ENCODE results near the gene POMGNT2.

POMGNT2 gene

GRCh38 chr3:43138488-43139231, 32.8 kb upstream of the POMGNT2 start:
- no peak overlapping the region for H3K4me2 ChIP-seq
- H3K4me1 ChIP-seq = peaks cover 0 to 6% (median 0%) of the 10 kb centered on the region in 10 experiments; a peak in 4 of 20 replicates
- H3K36me3 ChIP-seq = no peaks in the 10 kb centered on the region
- H3K4me3 ChIP-seq = no peak overlapping the region
- no peaks in the 10 kb centered on the region for H4K20me1 ChIP-seq
- no peak for TF ChIP-seq Cebpa-rat (IDR thresholded peaks at IDR 0.05)
- no peak overlapping the region for H3K27ac ChIP-seq
- no peaks in the 10 kb centered on the region for H3K27me3 ChIP-seq
- no peak overlapping the region for H3K9ac ChIP-seq
- peaks cover 3 to 21% (median 13%) of the 10 kb centered on the region in 11 experiments; a peak in 18 of 22 replicates for H3K9me3 ChIP-seq (replicated peaks in 1 of 11)

- Histone ChIP-seq H3K9ac (no peak overlapping the region), H3K36me3 (no peaks in the 10 kb centered on the region), H3K4me3 (no peak overlapping the region), H3K9me3 (replicated peaks in 1 of 11) (peaks cover 3 to 16% (median 13%) of the 10 kb centered on the region in 11 experiments; a peak in 18 of 22 replicates), H3K27me3 (no peaks in the 10 kb centered on the region), H3K4me2 (no peak overlapping the region), H4K20me1 (no peaks in the 10 kb centered on the region), H3K27ac (no peak overlapping the region), H3K4me1 (no peaks in the 10 kb centered on the region)
- TF ChIP-seq Cebpa-rat (IDR thresholded peaks at IDR 0.05) = no peak
Observed at GRCh38 chr3:43132870-43133636, 27.2 kb upstream of the POMGNT2 start.

- H4K20me1 ChIP-seq = no peaks in the 10 kb centered on the region
- no peak overlapping the region for H3K9ac ChIP-seq
- no peaks in the 10 kb centered on the region for H3K4me1 ChIP-seq
- no peak overlapping the region for H3K4me3 ChIP-seq
- H3K9me3 ChIP-seq (replicated peaks in 1 of 11) = peaks cover 3 to 10% (median 8%) of the 10 kb centered on the region in 11 experiments; a peak in 15 of 22 replicates
- no peaks in the 10 kb centered on the region for H3K27me3 ChIP-seq
- no peak overlapping the region for H3K27ac ChIP-seq
- TF ChIP-seq Cebpa-rat (IDR thresholded peaks at IDR 0.05) = no peak
- H3K4me2 ChIP-seq = no peak overlapping the region
- H3K36me3 ChIP-seq = no peaks in the 10 kb centered on the region
Observed at GRCh38 chr3:43132193-43132592, 26.3 kb upstream of the POMGNT2 start.

- Histone ChIP-seq H3K9ac (no peak overlapping the region), H3K4me1 (no peaks in the 10 kb centered on the region), H3K9me3 (replicated peaks in 1 of 11) (peaks cover 9 to 23% (median 17%) of the 10 kb centered on the region in 11 experiments), H3K4me2 (no peak overlapping the region), H3K27me3 (no peaks in the 10 kb centered on the region), H4K20me1 (no peaks in the 10 kb centered on the region), H3K27ac (no peak overlapping the region), H3K36me3 (no peaks in the 10 kb centered on the region), H3K4me3 (no peak overlapping the region)
- no peak for TF ChIP-seq Cebpa-rat (IDR thresholded peaks at IDR 0.05)
Observed at GRCh38 chr3:43128464-43128863, 22.6 kb upstream of the POMGNT2 start.

GRCh38 chr3:43126536-43126935, 20.7 kb upstream of the POMGNT2 start:
- no peak for TF ChIP-seq Cebpa-rat (IDR thresholded peaks at IDR 0.05)
- Histone ChIP-seq H3K9ac (no peak overlapping the region), H3K27ac (no peak overlapping the region), H3K36me3 (no peaks in the 10 kb centered on the region), H3K9me3 (replicated peaks in 1 of 11) (peaks cover 19 to 36% (median 27%) of the 10 kb centered on the region in 11 experiments), H3K4me2 (no peak overlapping the region), H3K4me1 (no peaks in the 10 kb centered on the region), H3K27me3 (no peaks in the 10 kb centered on the region), H3K4me3 (no peak overlapping the region), H4K20me1 (no peaks in the 10 kb centered on the region)

- H3K4me1 ChIP-seq = no peaks in the 10 kb centered on the region
Observed at GRCh38 chr3:43123895-43124294, 18.0 kb upstream of the POMGNT2 start.

GRCh38 chr3:43120937-43121336, 15.1 kb upstream of the POMGNT2 start:
- no peak overlapping the region for H3K4me2 ChIP-seq
- peaks cover 19 to 36% (median 25%) of the 10 kb centered on the region in 11 experiments for H3K9me3 ChIP-seq (replicated peaks in 1 of 11)
- no peaks in the 10 kb centered on the region for H3K27me3 ChIP-seq
- H3K27ac ChIP-seq = no peak overlapping the region
- H3K9ac ChIP-seq = no peak overlapping the region
- H4K20me1 ChIP-seq = no peaks in the 10 kb centered on the region
- H3K36me3 ChIP-seq = no peaks in the 10 kb centered on the region
- H3K4me1 ChIP-seq = no peaks in the 10 kb centered on the region
- H3K4me3 ChIP-seq = no peak overlapping the region
- TF ChIP-seq Cebpa-rat (IDR thresholded peaks at IDR 0.05) = no peak

More at GRCh38 chr3:43123895-43124294, 18.0 kb upstream of the POMGNT2 start:
- Histone ChIP-seq H3K27me3 (no peaks in the 10 kb centered on the region), H3K4me3 (no peak overlapping the region), H4K20me1 (no peaks in the 10 kb centered on the region), H3K27ac (no peak overlapping the region), H3K36me3 (no peaks in the 10 kb centered on the region), H3K4me2 (no peak overlapping the region), H3K9ac (no peak overlapping the region), H3K9me3 (replicated peaks in 1 of 11) (peaks cover 19 to 36% (median 27%) of the 10 kb centered on the region in 11 experiments)
- no peak for TF ChIP-seq Cebpa-rat (IDR thresholded peaks at IDR 0.05)

- no peak overlapping the region for H3K9ac ChIP-seq
- no peak overlapping the region for H3K4me3 ChIP-seq
- peaks cover 0 to 4% (median 0%) of the 10 kb centered on the region in 11 experiments; a peak in 4 of 22 replicates for H3K9me3 ChIP-seq (replicated peaks in 1 of 11)
- no peaks in the 10 kb centered on the region for H3K36me3 ChIP-seq
- H3K27ac ChIP-seq = no peak overlapping the region
- H3K4me2 ChIP-seq = no peak overlapping the region
- H3K27me3 ChIP-seq = no peaks in the 10 kb centered on the region
- no peak for TF ChIP-seq Cebpa-rat (IDR thresholded peaks at IDR 0.05)
- no peaks in the 10 kb centered on the region for H4K20me1 ChIP-seq
- H3K4me1 ChIP-seq = no peaks in the 10 kb centered on the region
Observed at GRCh38 chr3:43117257-43117656, 11.4 kb upstream of the POMGNT2 start.

- Histone ChIP-seq H3K4me2 (0 out of 22 replicates have a peak overlapping the region, but pooled peaks of 1 of the 11 experiments have one; percentile 2), H3K27me3 (no peaks in the 10 kb centered on the region), H3K36me3 (no peaks in the 10 kb centered on the region), H3K9me3 (replicated peaks in 1 of 11) (no peaks in the 10 kb centered on the region), H3K4me3 (no peak overlapping the region), H3K9ac (no peak overlapping the region), H4K20me1 (no peaks in the 10 kb centered on the region), H3K27ac (no peak overlapping the region), H3K4me1 (no peaks in the 10 kb centered on the region)
- TF ChIP-seq Cebpa-rat (IDR thresholded peaks at IDR 0.05) = no peak
Observed at GRCh38 chr3:43113671-43114070, 7.8 kb upstream of the POMGNT2 start.

Data from BLaER1 treated with 17β-estradiol and CSF1 and Interleukin-3, amounts not matched to agents 10 nM and 100 nM (cell line).